ENCODE data around the gene IKZF3.

DNA sequence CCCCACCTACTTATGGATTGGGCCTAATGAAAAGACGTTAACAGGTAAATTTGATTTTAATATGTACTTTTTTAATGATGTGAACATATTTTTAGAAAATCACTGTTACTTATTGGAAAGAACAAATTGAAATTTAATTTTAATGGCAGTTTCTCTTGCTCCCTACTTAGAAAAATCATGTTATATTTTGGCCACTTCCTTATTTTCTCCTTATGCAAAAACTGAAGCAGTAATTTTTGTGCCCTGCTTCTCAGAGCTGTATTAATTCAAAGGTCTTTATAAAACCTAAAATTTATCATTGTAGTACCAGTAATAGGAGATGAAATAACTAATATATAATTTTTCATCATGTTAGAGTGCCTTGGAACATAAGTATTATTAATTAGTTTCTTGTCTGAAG, 6.7 kb upstream of the IKZF3 start:
- TF ChIP-seq, protein P1, sequence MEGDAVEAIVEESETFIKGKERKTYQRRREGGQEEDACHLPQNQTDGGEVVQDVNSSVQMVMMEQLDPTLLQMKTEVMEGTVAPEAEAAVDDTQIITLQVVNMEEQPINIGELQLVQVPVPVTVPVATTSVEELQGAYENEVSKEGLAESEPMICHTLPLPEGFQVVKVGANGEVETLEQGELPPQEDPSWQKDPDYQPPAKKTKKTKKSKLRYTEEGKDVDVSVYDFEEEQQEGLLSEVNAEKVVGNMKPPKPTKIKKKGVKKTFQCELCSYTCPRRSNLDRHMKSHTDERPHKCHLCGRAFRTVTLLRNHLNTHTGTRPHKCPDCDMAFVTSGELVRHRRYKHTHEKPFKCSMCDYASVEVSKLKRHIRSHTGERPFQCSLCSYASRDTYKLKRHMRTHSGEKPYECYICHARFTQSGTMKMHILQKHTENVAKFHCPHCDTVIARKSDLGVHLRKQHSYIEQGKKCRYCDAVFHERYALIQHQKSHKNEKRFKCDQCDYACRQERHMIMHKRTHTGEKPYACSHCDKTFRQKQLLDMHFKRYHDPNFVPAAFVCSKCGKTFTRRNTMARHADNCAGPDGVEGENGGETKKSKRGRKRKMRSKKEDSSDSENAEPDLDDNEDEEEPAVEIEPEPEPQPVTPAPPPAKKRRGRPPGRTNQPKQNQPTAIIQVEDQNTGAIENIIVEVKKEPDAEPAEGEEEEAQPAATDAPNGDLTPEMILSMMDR (conservative IDR thresholded peaks at IDR 0.05 in 1 of 2, IDR thresholded peaks at IDR 0.05 in 1 of 2; ENCODE audit: extremely low read depth in 1 of 2, insufficient read depth in 1 of 2, low read depth in 1 of 2, low read length in 2 of 2), result no peak
- no peak for TF ChIP-seq EZH2 (IDR thresholded peaks at IDR 0.05; ENCODE audit: borderline replicate concordance, low read length)
